ENCODE data around the gene LRRC23. TPM values are rescaled to one million over a fixed set of nuclear protein-coding genes. Genes with fewer than 3 reads are reported as not detected.
A peak's percentile ranks its signal among the peaks of the same experiment; 100 is the strongest.

Gene LRRC23
- total RNA-seq, 1 donor from 2014 or later = 5.6 TPM

GRCh38 chr12:6948873-6949594 is 44.4 kb downstream of the LRRC23 start:
- H3K36me3 Mint-ChIP-seq (ENCODE audit: low read depth) = peaks cover 31% of the 10 kb centered on the region
- H3K27ac Mint-ChIP-seq = peak overlapping the region; percentile 88
- peaks cover 82% of the 10 kb centered on the region for H3K4me1 Mint-ChIP-seq (ENCODE audit: low read depth)
- no peaks in the 10 kb centered on the region for H3K27me3 Mint-ChIP-seq (ENCODE audit: insufficient read depth)
- DNase-seq (ENCODE audit: low spot score) = no peak
- intact Hi-C loops (cut with micrococcal nuclease) = loop anchor here (10.0 kb wide), 1 partner anchor 414 kb away; the partner anchor contains the start of gene GAPDH
- no peaks in the 10 kb centered on the region for H3K9me3 Mint-ChIP-seq
- H3K4me3 Mint-ChIP-seq = peak overlapping the region; percentile 64

DNA sequence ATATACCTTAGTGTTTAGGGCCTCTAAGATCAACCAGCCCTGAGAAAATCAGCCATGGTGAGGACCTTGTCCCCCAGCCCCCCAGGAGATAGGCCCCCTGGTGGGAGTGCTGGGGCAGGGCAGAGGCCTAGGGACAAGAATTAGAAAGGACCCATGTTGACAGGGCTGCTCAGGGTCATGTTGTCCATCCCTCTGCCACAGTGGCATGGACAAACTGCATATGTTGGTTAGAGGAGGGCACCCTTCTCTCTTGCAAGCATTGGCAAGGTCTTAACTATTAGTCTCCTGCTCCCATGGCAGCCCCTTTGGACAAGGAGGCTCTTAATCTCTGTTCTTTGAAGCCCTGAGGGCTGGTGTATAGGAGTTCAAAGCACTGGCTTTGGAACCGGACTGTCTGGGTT is 45.8 kb downstream of the LRRC23 start:
- peak overlapping the region; percentile 98 for H3K4me3 Mint-ChIP-seq
- H3K36me3 Mint-ChIP-seq (ENCODE audit: low read depth) = peaks cover 37% of the 10 kb centered on the region
- peaks cover 80% of the 10 kb centered on the region for H3K4me1 Mint-ChIP-seq (ENCODE audit: low read depth)
- H3K27me3 Mint-ChIP-seq (ENCODE audit: insufficient read depth) = no peaks in the 10 kb centered on the region
- DNase-seq (ENCODE audit: low spot score) = no peak
- H3K9me3 Mint-ChIP-seq = no peaks in the 10 kb centered on the region
- intact Hi-C loops (cut with micrococcal nuclease) = loop anchor here (5.0 kb wide), 3 partner anchors 163 to 987 kb away; partner anchors contain the start of genes CD4, CHD4 and SLC2A3
- peak overlapping the region; percentile 92 for H3K27ac Mint-ChIP-seq

DNA sequence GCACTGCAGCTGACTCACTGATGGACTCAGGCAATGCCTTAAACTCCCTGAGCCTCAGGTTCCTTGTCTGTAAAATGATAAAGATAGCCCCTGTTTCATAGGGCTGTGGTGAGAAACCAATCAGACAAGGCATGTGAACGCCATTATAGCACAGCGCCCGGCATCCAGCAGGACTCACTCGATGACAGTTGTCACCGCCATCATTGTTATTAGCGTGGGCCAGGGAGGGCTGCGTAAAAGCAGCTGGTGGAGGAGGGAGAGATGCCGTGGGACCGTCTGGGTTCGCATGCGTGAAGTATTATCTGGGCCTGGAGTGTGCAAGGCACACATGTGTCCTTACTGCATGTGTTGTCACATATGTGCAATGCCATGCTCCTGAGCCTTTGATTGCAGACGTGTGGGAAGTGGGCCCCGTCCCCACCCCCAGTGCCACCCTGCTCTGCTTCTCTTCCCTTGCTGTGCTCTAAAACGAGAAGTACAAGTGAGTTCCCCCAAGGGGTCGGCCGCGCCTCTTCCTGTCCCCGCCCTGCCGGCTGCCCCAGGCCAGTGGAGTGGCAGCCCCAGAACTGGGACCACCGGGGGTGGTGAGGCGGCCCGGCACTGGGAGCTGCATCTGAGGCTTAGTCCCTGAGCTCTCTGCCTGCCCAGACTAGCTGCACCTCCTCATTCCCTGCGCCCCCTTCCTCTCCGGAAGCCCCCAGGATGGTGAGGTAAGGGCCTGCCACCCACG is 46.4 kb downstream of the LRRC23 start, which contains the start of gene PTPN6:
PTPN6 (plus strand) TSS at position 546 of the 730 bp plus-strand sequence; CDS start at position 703, 157 bp downstream.
- Mint-ChIP-seq H3K36me3 (ENCODE audit: low read depth) (peaks cover 42% of the 10 kb centered on the region), H3K4me3 (peak within 1 kb of the TSS; percentile 98), H3K27ac (peak within 1 kb of the TSS; percentile 97), H3K27me3 (ENCODE audit: insufficient read depth) (no peaks in the 10 kb centered on the region), H3K9me3 (no peaks in the 10 kb centered on the region), H3K4me1 (ENCODE audit: low read depth) (peaks cover 80% of the 10 kb centered on the region)
- DNase-seq (ENCODE audit: low spot score) = peak; percentile 46
- intact Hi-C loops (cut with micrococcal nuclease) = loop anchor here (5.0 kb wide), 3 partner anchors 164 to 986 kb away; partner anchors contain the start of genes CD4, CHD4 and SLC2A3

GRCh38 chr12:6951551-6952120 is 47.0 kb downstream of the LRRC23 start:
- Mint-ChIP-seq H3K27me3 (ENCODE audit: insufficient read depth) (no peaks in the 10 kb centered on the region), H3K4me1 (ENCODE audit: low read depth) (peaks cover 82% of the 10 kb centered on the region), H3K9me3 (no peaks in the 10 kb centered on the region), H3K4me3 (peak overlapping the region; percentile 98), H3K27ac (peak overlapping the region; percentile 97), H3K36me3 (ENCODE audit: low read depth) (peaks cover 49% of the 10 kb centered on the region)
- no peak for DNase-seq (ENCODE audit: low spot score)
- intact Hi-C loops (cut with micrococcal nuclease) = loop anchor here (2.0 to 5.0 kb wide), 4 partner anchors 157 to 986 kb away; partner anchors contain the start of genes C1RL, CD4, CHD4 and SLC2A3

GRCh38 chr12:6952121-6952862 is 47.7 kb downstream of the LRRC23 start:
- intact Hi-C loops (cut with micrococcal nuclease) = loop anchor here (2.0 to 5.0 kb wide), 4 partner anchors 157 to 985 kb away; partner anchors contain the start of genes C1RL, CD4, CHD4 and SLC2A3
- Mint-ChIP-seq H3K36me3 (ENCODE audit: low read depth) (peaks cover 52% of the 10 kb centered on the region), H3K27ac (peak overlapping the region; percentile 97), H3K4me3 (peak overlapping the region; percentile 98), H3K27me3 (ENCODE audit: insufficient read depth) (no peaks in the 10 kb centered on the region), H3K4me1 (ENCODE audit: low read depth) (peaks cover 82% of the 10 kb centered on the region), H3K9me3 (no peaks in the 10 kb centered on the region)
- no peak for DNase-seq (ENCODE audit: low spot score)

DNA sequence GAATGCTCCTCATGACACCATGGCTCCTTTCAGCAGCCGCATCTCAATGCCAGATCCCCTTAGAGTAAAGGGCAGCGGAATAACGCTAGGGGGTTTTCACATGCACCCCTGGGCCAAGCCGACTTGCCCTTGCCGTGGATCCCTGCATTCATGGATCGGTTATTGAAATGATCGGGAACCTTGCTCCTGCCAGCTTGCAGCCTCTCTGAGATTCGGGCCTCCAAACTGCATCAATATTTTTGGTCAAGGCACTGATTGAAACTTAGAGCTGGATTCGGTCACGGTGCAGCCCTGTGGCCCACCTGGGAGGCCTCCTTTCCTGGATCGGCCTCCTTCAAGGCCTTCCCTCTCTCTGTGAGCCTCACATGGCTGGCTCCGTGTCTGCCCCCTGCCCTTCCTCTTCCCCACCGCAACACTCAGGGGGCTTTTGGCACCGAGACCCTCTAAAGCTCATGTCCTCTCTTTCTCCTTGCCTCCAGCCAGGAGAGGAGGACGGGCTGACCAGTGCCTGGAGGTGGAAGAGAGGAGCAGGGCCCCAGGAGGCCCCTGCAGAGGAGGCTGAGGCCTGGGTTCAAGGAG is 48.3 kb downstream of the LRRC23 start:
- Mint-ChIP-seq H3K36me3 (ENCODE audit: low read depth) (peaks cover 49% of the 10 kb centered on the region), H3K4me3 (peak overlapping the region; percentile 98), H3K9me3 (no peaks in the 10 kb centered on the region), H3K27ac (peak overlapping the region; percentile 97), H3K4me1 (ENCODE audit: low read depth) (peaks cover 80% of the 10 kb centered on the region), H3K27me3 (ENCODE audit: insufficient read depth) (no peaks in the 10 kb centered on the region)
- no peak for DNase-seq (ENCODE audit: low spot score)
- intact Hi-C loops (cut with micrococcal nuclease) = loop anchor here (1.0 to 5.0 kb wide), 6 partner anchors 8 to 984 kb away; partner anchors contain the start of genes C12orf57, C1RL, CD4 and CHD4

DNA sequence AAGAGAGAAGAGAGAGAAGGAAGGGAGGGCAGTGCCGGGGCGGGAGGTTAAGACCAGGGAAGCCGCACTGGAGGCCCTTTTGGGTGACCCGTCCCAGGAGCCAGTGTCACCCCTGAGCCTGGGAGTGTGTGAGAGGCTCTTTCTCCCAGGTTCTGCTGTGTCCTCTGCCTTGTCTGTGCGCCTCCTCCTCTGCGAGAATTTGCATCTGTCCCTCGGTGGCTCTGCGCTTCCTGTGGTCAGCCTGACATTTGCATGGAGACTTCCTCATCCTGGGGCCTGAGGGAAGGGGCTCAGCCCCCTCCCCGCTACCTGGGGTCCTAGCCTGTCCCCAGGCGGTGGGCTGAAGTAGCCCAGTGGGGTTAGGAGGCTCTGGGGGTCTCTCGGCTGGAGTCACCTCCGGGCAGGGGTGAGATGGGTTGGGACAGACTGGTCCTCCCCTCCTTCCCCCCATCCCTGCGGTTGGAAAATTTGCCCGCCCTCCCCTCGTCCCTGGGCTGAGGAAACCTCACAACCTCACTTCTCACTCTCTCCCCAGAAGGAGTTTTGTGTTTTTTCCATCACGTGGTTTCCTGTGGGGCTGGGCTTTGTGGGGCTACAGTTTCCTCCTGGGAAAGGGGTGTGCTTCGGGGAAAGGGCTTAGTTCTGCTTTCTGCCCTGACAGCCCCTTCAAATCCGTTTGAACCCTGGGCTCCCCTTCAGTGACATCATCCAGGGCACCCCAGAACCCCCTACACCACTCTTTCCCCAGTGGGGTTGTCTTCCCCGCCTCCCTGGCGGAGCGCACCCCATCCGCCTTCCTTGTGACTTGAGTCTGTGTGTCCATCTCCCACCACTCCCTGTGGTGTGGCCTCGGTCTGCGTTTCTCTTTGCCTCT is 49.1 kb downstream of the LRRC23 start:
- peaks cover 80% of the 10 kb centered on the region for H3K4me1 Mint-ChIP-seq (ENCODE audit: low read depth)
- H3K36me3 Mint-ChIP-seq (ENCODE audit: low read depth) = peaks cover 55% of the 10 kb centered on the region
- peak overlapping the region; percentile 98 for H3K4me3 Mint-ChIP-seq
- intact Hi-C loops (cut with micrococcal nuclease) = loop anchor here (1.0 to 5.0 kb wide), 6 partner anchors 8 to 984 kb away; partner anchors contain the start of genes C12orf57, C1RL, CD4 and CHD4
- H3K27ac Mint-ChIP-seq = peak overlapping the region; percentile 97
- DNase-seq (ENCODE audit: low spot score) = peak; percentile 79
- no peaks in the 10 kb centered on the region for H3K27me3 Mint-ChIP-seq (ENCODE audit: insufficient read depth)
- no peaks in the 10 kb centered on the region for H3K9me3 Mint-ChIP-seq

DNA sequence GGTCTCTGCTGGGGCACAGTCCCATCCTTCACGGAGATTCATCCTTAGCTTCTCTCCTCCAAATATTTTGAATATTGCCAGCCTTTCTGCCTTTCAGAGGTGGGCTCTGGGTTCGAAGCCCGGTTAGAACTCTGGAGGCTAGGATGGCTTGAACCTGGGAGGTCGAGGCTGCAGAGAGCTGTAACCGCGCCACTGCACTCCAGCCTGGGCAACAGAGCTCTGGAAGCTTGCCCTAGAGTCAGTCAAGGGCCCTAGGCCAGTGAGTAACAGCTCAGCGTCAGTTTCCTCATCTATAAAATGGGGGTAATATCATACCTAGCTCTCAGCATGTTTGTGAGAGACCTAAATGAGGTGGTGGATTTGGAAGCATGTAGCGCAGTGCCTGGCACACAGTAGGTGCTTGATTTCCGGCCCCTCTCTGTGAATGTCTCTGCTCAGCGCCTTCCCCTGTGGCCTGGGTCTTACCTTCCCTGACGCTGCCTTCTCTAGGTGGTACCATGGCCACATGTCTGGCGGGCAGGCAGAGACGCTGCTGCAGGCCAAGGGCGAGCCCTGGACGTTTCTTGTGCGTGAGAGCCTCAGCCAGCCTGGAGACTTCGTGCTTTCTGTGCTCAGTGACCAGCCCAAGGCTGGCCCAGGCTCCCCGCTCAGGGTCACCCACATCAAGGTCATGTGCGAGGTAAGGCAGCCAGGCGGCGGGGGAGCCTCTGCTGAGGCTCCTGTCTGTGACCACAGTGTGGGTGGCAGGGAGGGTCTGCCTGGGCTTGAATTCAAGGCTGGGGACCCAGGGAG is 49.9 kb downstream of the LRRC23 start:
- Mint-ChIP-seq H3K4me3 (peak overlapping the region; percentile 98), H3K9me3 (no peaks in the 10 kb centered on the region), H3K27me3 (ENCODE audit: insufficient read depth) (no peaks in the 10 kb centered on the region), H3K27ac (peak overlapping the region; percentile 97), H3K36me3 (ENCODE audit: low read depth) (peaks cover 63% of the 10 kb centered on the region), H3K4me1 (ENCODE audit: low read depth) (peaks cover 81% of the 10 kb centered on the region)
- DNase-seq (ENCODE audit: low spot score) = no peak
- intact Hi-C loops (cut with micrococcal nuclease) = loop anchor here (5.0 kb wide), 4 partner anchors 167 to 983 kb away; partner anchors contain the start of genes CD4, CHD4, LAG3 and SLC2A3

GRCh38 chr12:6955108-6956020 is 50.7 kb downstream of the LRRC23 start:
- H3K27ac Mint-ChIP-seq = peak overlapping the region; percentile 86
- H3K36me3 Mint-ChIP-seq (ENCODE audit: low read depth) = peaks cover 63% of the 10 kb centered on the region
- no peaks in the 10 kb centered on the region for H3K9me3 Mint-ChIP-seq
- DNase-seq (ENCODE audit: low spot score) = no peak
- no peaks in the 10 kb centered on the region for H3K27me3 Mint-ChIP-seq (ENCODE audit: insufficient read depth)
- peak overlapping the region; percentile 98 for H3K4me3 Mint-ChIP-seq
- peaks cover 74% of the 10 kb centered on the region for H3K4me1 Mint-ChIP-seq (ENCODE audit: low read depth)
- intact Hi-C loops (cut with micrococcal nuclease) = loop anchor here (5.0 kb wide), 1 partner anchor 183 kb away; the partner anchor contains the start of gene LAG3
